Trophoblast cell (in vitro differentiated cells and primary cell): Measurements from ENCODE around the gene HSPA2.
"Not testable (repeated sequence)": the region's sequence is repeated elsewhere in the genome, so short reads cannot be mapped to it uniquely, and the experiment has no call there.

Experiments used
- DNase-seq, 2 donors: peaks; one replicate each; pipeline ENCODE4 v3.0.0-alpha.2; 2016
- H2AFZ ChIP-seq: 2 replicates; pipeline ENCODE4 v1.6.1; 2013; ENCODE audit warnings: low read length, moderate library complexity, mild to moderate bottlenecking; ENCODE audit not compliant: insufficient read depth, poor library complexity
- H2AK5ac ChIP-seq: 2 replicates; pipeline ENCODE4 v1.6.1; 2013; ENCODE audit warnings: mild to moderate bottlenecking, low read length
- H2BK120ac ChIP-seq: 2 replicates; pipeline ENCODE4 v1.6.1; 2013; ENCODE audit warnings: low read length, mild to moderate bottlenecking, moderate library complexity; ENCODE audit not compliant: insufficient read depth, poor library complexity
- H2BK12ac ChIP-seq: 2 replicates; pipeline ENCODE4 v1.6.1; 2013; ENCODE audit warnings: mild to moderate bottlenecking, low read length, moderate library complexity
- H2BK5ac ChIP-seq: 2 replicates; pipeline ENCODE4 v1.6.1; 2013; ENCODE audit warnings: low read length, low read depth, moderate library complexity, mild to moderate bottlenecking; ENCODE audit not compliant: poor library complexity
- H3K14ac ChIP-seq: 2 replicates; pipeline ENCODE4 v1.6.1; 2013; ENCODE audit warnings: mild to moderate bottlenecking, low read length
- H3K18ac ChIP-seq: 2 replicates; pipeline ENCODE4 v1.6.1; 2013; ENCODE audit warnings: mild to moderate bottlenecking, low read length
- H3K23ac ChIP-seq: 2 replicates; pipeline ENCODE4 v1.6.1; 2013; ENCODE audit warnings: low read length
- H3K27ac ChIP-seq: 2 replicates; pipeline ENCODE4 v1.5.1; 2013; ENCODE audit warnings: low read depth, mild to moderate bottlenecking, inconsistent platforms, low read length, moderate library complexity
- H3K27me3 ChIP-seq: 2 replicates; pipeline ENCODE4 v1.6.1; 2013; ENCODE audit warnings: inconsistent platforms, mild to moderate bottlenecking, low read length, moderate library complexity; ENCODE audit not compliant: insufficient read depth
- H3K36me3 ChIP-seq, 2 experiments: 1 replicate in 1 of 2; 2 replicates in 1 of 2; pipeline ENCODE4 v1.6.1; 2013; ENCODE audit warnings: low read length in 2 of 2, mild to moderate bottlenecking in 2 of 2, moderate library complexity in 1 of 2; ENCODE audit not compliant: insufficient read depth in 2 of 2, control insufficient read depth in 1 of 2
- H3K4ac ChIP-seq: 2 replicates; pipeline ENCODE4 v1.6.1; 2013; ENCODE audit warnings: low read depth, mild to moderate bottlenecking, low read length, moderate library complexity
- H3K4me1 ChIP-seq, 2 experiments: 1 replicate in 1 of 2; 2 replicates in 1 of 2; pipeline ENCODE4 v1.6.1; 2013; ENCODE audit warnings: low read length in 2 of 2, mild to moderate bottlenecking in 2 of 2, moderate library complexity in 1 of 2; ENCODE audit not compliant: insufficient read depth in 2 of 2, control insufficient read depth in 1 of 2
- H3K4me2 ChIP-seq: 2 replicates; pipeline ENCODE4 v1.6.1; 2013; ENCODE audit warnings: inconsistent platforms, mild to moderate bottlenecking, low read length, moderate library complexity
- H3K4me3 ChIP-seq: 2 replicates; pipeline ENCODE4 v1.5.1; 2013; ENCODE audit warnings: mild to moderate bottlenecking, low read depth, low read length, inconsistent platforms
- H3K79me1 ChIP-seq: one replicate; pipeline ENCODE4 v1.6.1; 2013; ENCODE audit warnings: low read length
- H3K79me2 ChIP-seq: 2 replicates; pipeline ENCODE4 v1.6.1; 2013; ENCODE audit warnings: low read length, mild to moderate bottlenecking; ENCODE audit not compliant: control insufficient read depth, insufficient read depth, poor library complexity
- H3K9ac ChIP-seq: 2 replicates; pipeline ENCODE4 v1.6.1; 2013; ENCODE audit warnings: mild to moderate bottlenecking, low read length
- H3K9me3 ChIP-seq: 2 replicates; pipeline ENCODE4 v1.6.1; 2013; ENCODE audit warnings: low read depth, mild to moderate bottlenecking, control low read depth, inconsistent platforms, low read length; ENCODE audit not compliant: insufficient read depth
- H4K12ac ChIP-seq: 2 replicates; pipeline ENCODE4 v1.6.1; 2013; ENCODE audit warnings: low read depth, mild to moderate bottlenecking, low read length, moderate library complexity
- H4K8ac ChIP-seq: 2 replicates; pipeline ENCODE4 v1.6.1; 2013; ENCODE audit warnings: low read depth, mild to moderate bottlenecking, low read length, moderate library complexity
- H4K91ac ChIP-seq: one replicate; pipeline ENCODE4 v1.6.1; 2013; ENCODE audit warnings: low read depth, mild to moderate bottlenecking, low read length, moderate library complexity
- WGBS: extraction: QIAGEN DNeasy Blood & Tissue Kit; methylation state at CpG from one replicate; pipeline ENCODE4 v1.1.7; 2013; ENCODE audit warnings: missing lambda C conversion rate; ENCODE audit not compliant: insufficient read length, insufficient coverage; ENCODE audit errors: extremely low coverage; 5-methylcytosine and 5-hydroxymethylcytosine counted together

The HSPA2 gene

DNA sequence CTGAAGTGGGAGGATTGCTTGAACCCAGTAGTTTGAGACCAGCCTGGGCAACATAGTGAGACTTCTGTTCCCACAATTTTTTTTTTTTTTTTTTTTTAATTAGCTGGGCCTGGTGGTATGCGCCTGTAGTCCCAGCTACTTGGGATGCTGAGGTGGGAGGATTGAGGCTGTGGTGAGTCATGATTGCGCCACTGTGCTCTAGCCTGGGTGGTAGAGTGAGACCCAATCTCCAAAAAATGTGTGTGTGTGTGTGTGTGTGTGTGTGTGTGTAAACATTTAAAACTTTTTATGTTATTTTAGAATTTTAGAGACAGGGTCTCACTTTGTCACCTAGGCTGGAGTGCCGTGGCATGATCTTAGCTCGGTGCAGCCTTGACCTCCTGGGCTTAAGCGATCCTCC is 16.0 kb downstream of the HSPA2 start:
- Histone ChIP-seq H3K4me3 (no peak overlapping the region), H3K36me3 (no peaks in the 10 kb centered on the region), H3K27ac (no peak overlapping the region), H3K4me1 (peaks cover 3 to 4% of the 10 kb centered on the region in 2 experiments), H2AK5ac (peak overlapping the region; percentile 58), H2BK5ac (peak overlapping the region; percentile 75), H3K23ac (no peak overlapping the region), H3K9me3 (no peaks in the 10 kb centered on the region), H3K4ac (no peak overlapping the region), H3K9ac (no peak overlapping the region), H3K14ac (peak overlapping the region; percentile 67), H3K4me2 (no peak overlapping the region), H3K79me2 (no peaks in the 10 kb centered on the region), H3K18ac (peak overlapping the region; percentile 50), H3K27me3 (no peaks in the 10 kb centered on the region), H2BK12ac (peak overlapping the region; percentile 62), H2BK120ac (peak overlapping the region; percentile 40), H4K91ac (peak overlapping the region; percentile 73), H2AFZ (no peak overlapping the region), H3K79me1 (peaks cover 12% of the 10 kb centered on the region), H4K12ac (no peak overlapping the region), H4K8ac (no peak overlapping the region)
- no CpG with 5 or more reads among the region's 5 CpGs for WGBS
- peak; percentile 66 to 78 for DNase-seq

DNA sequence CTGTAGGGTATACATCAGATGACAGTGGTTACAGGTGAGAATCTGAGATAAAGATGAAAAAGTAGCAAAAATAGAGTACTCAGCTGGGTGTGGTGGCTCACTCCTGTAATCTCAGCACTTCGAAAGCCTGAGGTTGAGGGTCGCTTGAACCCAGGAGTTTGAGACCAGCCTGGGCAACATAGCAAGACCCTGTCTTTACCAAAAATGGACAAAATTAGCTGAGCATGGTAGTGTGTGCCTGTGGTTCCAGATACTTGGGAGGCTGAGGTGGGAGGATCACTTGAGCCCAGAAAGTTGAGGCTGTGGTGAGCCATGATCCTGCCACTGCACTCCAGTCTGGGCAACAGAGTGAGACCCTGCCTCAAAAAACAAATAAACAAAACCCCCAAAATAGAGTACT is 17.7 kb downstream of the HSPA2 start:
- DNase-seq, result not testable (repeated sequence)

DNA sequence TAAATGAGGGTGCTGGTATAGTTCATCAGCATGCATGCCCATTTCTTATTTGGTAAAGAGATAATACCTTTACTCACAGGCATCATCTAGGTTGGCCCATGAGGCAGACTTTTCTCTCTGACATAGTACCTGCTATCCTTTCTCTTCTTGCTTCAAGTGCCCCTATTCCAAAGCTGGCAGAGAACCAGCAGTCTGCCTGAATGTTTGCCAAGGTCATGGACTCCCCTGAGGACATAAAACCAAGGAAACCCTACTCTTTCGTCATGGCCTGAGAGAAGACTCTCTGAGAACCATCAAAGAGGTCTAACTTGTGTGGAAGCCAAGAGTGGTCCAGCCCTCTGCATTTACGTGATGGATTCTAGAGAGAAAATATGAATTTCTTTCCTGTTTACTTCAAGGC is 21.1 kb downstream of the HSPA2 start:
- WGBS, result no CpG with 5 or more reads among the region's 2 CpGs

More for the DNA sequence above, 17.7 kb downstream of the HSPA2 start:
- not testable (repeated sequence) for H3K9ac ChIP-seq, H2AK5ac ChIP-seq, H3K4ac ChIP-seq, H3K18ac ChIP-seq, H4K12ac ChIP-seq, H3K27ac ChIP-seq, H3K4me1 ChIP-seq, H2AFZ ChIP-seq, H3K4me2 ChIP-seq, H3K27me3 ChIP-seq, H3K36me3 ChIP-seq, H3K79me2 ChIP-seq, H2BK5ac ChIP-seq, H3K14ac ChIP-seq, H3K4me3 ChIP-seq, H4K8ac ChIP-seq, H3K9me3 ChIP-seq, H3K23ac ChIP-seq, H2BK120ac ChIP-seq
- WGBS, result no CpG with 5 or more reads among the region's 2 CpGs
- Histone ChIP-seq H3K79me1 (peaks cover 14% of the 10 kb centered on the region), H4K91ac (peak overlapping the region; percentile 29), H2BK12ac (peak overlapping the region; percentile 88)

GRCh38 chr14:64562436-64562835 is 21.9 kb downstream of the HSPA2 start:
- Histone ChIP-seq H3K79me1 (peaks cover 15% of the 10 kb centered on the region), H2AFZ (no peak overlapping the region), H2BK5ac (no peak overlapping the region), H3K4me2 (no peak overlapping the region), H3K9ac (no peak overlapping the region), H4K12ac (no peak overlapping the region), H2BK12ac (no peak overlapping the region), H3K4me1 (peaks cover 4 to 7% of the 10 kb centered on the region in 2 experiments), H3K23ac (no peak overlapping the region), H3K36me3 (no peaks in the 10 kb centered on the region), H2AK5ac (no peak overlapping the region), H2BK120ac (no peak overlapping the region), H3K18ac (no peak overlapping the region), H3K79me2 (no peaks in the 10 kb centered on the region), H3K14ac (no peak overlapping the region), H4K8ac (no peak overlapping the region), H3K4ac (no peak overlapping the region), H4K91ac (no peak overlapping the region), H3K27ac (no peak overlapping the region), H3K4me3 (no peak overlapping the region), H3K27me3 (no peaks in the 10 kb centered on the region), H3K9me3 (no peaks in the 10 kb centered on the region)
- DNase-seq, result peak; percentile 66 to 95

More for the DNA sequence above, 21.1 kb downstream of the HSPA2 start:
- H3K79me2 ChIP-seq, result no peaks in the 10 kb centered on the region
- H2AK5ac ChIP-seq, result no peak overlapping the region
- H3K4me3 ChIP-seq, result no peak overlapping the region
- H4K91ac ChIP-seq, result no peak overlapping the region
- H3K9ac ChIP-seq, result no peak overlapping the region
- no peak overlapping the region for H3K18ac ChIP-seq
- H2BK120ac ChIP-seq, result no peak overlapping the region
- no peak for DNase-seq
- H3K4me1 ChIP-seq, result peaks cover 3 to 6% of the 10 kb centered on the region in 2 experiments
- no peaks in the 10 kb centered on the region for H3K36me3 ChIP-seq
- no peak overlapping the region for H4K12ac ChIP-seq
- H2BK5ac ChIP-seq, result no peak overlapping the region
- no peak overlapping the region for H3K27ac ChIP-seq
- H3K79me1 ChIP-seq, result peaks cover 17% of the 10 kb centered on the region
- no peak overlapping the region for H3K23ac ChIP-seq
- no peak overlapping the region for H3K4ac ChIP-seq
- H3K9me3 ChIP-seq, result no peaks in the 10 kb centered on the region
- no peak overlapping the region for H3K4me2 ChIP-seq
- H3K27me3 ChIP-seq, result no peaks in the 10 kb centered on the region
- no peak overlapping the region for H2AFZ ChIP-seq
- H2BK12ac ChIP-seq, result peak overlapping the region; percentile 2
- no peak overlapping the region for H3K14ac ChIP-seq
- no peak overlapping the region for H4K8ac ChIP-seq
